DLD1 (cell line): ENCODE data around the gene COL25A1.
"Not testable (repeated sequence)": the region's sequence is repeated elsewhere in the genome, so short reads cannot be mapped to it uniquely, and the experiment has no call there.

ENCODE experiments used
- in situ Hi-C: cut with HindIII; loops from 2 replicates; pipeline ENCODE4 v1.10.0; 2017; ENCODE audit warnings: low sequenced_read_pairs

COL25A1 gene

GRCh38 chr4:109072595-109072994 is 229.9 kb downstream of the COL25A1 start:
- in situ Hi-C loops: no loop called here

GRCh38 chr4:109070677-109071076 is 231.8 kb downstream of the COL25A1 start:
- in situ Hi-C loops: not testable (repeated sequence)

GRCh38 chr4:109067508-109068235 is 234.8 kb downstream of the COL25A1 start:
- in situ Hi-C loops: no loop called here

- in situ Hi-C loops: no loop called here
Measured at GRCh38 chr4:109065006-109065405, 237.5 kb downstream of the COL25A1 start.

GRCh38 chr4:109053257-109053656 is 249.2 kb downstream of the COL25A1 start:
- in situ Hi-C loops: no loop called here

- in situ Hi-C loops: no loop called here
Measured at GRCh38 chr4:109052821-109053220, 249.6 kb downstream of the COL25A1 start.

- in situ Hi-C loops: no loop called here
Measured at GRCh38 chr4:109051054-109051453, 251.4 kb downstream of the COL25A1 start.

- in situ Hi-C loops: no loop called here
Measured at GRCh38 chr4:109049926-109050325, 252.5 kb downstream of the COL25A1 start.

- in situ Hi-C loops: no loop called here
Measured at GRCh38 chr4:109046471-109047201, 255.8 kb downstream of the COL25A1 start.

GRCh38 chr4:109044431-109044830 is 258.0 kb downstream of the COL25A1 start:
- in situ Hi-C loops: no loop called here

- in situ Hi-C loops: no loop called here
Measured at GRCh38 chr4:109043286-109043685, 259.2 kb downstream of the COL25A1 start.

- in situ Hi-C loops: no loop called here
Measured at GRCh38 chr4:109041463-109042360, 260.7 kb downstream of the COL25A1 start.

- in situ Hi-C loops: no loop called here
Measured at GRCh38 chr4:109040441-109040840, 262.0 kb downstream of the COL25A1 start.

GRCh38 chr4:109037026-109037425 is 265.4 kb downstream of the COL25A1 start:
- in situ Hi-C loops: no loop called here

GRCh38 chr4:109033993-109034392 is 268.5 kb downstream of the COL25A1 start:
- in situ Hi-C loops: no loop called here

GRCh38 chr4:109032671-109033070 is 269.8 kb downstream of the COL25A1 start:
- in situ Hi-C loops: no loop called here

GRCh38 chr4:109029987-109030386 is 272.5 kb downstream of the COL25A1 start:
- in situ Hi-C loops: no loop called here

GRCh38 chr4:109027016-109027500 is 275.4 kb downstream of the COL25A1 start:
- in situ Hi-C loops: no loop called here

GRCh38 chr4:109026588-109026987 is 275.9 kb downstream of the COL25A1 start:
- in situ Hi-C loops: no loop called here

GRCh38 chr4:109025471-109026076 is 276.9 kb downstream of the COL25A1 start:
- in situ Hi-C loops: no loop called here

- in situ Hi-C loops: no loop called here
Measured at GRCh38 chr4:109022961-109023360, 279.5 kb downstream of the COL25A1 start.
